ENCODE results near the gene ACSS3.

GRCh38 chr12:81075539-81075938 is 2.3 kb upstream of the ACSS3 start:
- TF ChIP-seq POLR2A (IDR thresholded peaks at IDR 0.05; ENCODE audit: low read depth, low read length), result no peak
- TF ChIP-seq TAF1 (IDR thresholded peaks at IDR 0.05; ENCODE audit: borderline replicate concordance, low read depth, low read length), result no peak
